Activated CD4-positive, CD25-positive, alpha-beta regulatory T cell treated with anti-CD3 and anti-CD28 coated beads, Interleukin-2, amount 50 U/mL, for 16 hours (primary cell): ENCODE data around the gene NPIPA3.
"Not testable (repeated sequence)": the region's sequence is repeated elsewhere in the genome, so short reads cannot be mapped to it uniquely, and the experiment has no call there.

Source experiments
- DNase-seq: peaks from one replicate; pipeline ENCODE4 v3.0.0-alpha.2; 2020; ENCODE audit warnings: low read depth, low spot score

NPIPA3 gene

GRCh38 chr16:14703156-14704011 is at the start of gene NPIPA3:
Gene NPIPA3 (plus strand): TSS chr16:14703411. CDS start chr16:14708944, 5,533 bp downstream.
- DNase-seq: not testable (repeated sequence)

- no peak for DNase-seq
These were observed 45.1 kb upstream of the NPIPA3 start for GRCh38 chr16:14658063-14658462.

- DNase-seq: no peak
These were observed 35.6 kb upstream of the NPIPA3 start for GRCh38 chr16:14667347-14668266.

DNA sequence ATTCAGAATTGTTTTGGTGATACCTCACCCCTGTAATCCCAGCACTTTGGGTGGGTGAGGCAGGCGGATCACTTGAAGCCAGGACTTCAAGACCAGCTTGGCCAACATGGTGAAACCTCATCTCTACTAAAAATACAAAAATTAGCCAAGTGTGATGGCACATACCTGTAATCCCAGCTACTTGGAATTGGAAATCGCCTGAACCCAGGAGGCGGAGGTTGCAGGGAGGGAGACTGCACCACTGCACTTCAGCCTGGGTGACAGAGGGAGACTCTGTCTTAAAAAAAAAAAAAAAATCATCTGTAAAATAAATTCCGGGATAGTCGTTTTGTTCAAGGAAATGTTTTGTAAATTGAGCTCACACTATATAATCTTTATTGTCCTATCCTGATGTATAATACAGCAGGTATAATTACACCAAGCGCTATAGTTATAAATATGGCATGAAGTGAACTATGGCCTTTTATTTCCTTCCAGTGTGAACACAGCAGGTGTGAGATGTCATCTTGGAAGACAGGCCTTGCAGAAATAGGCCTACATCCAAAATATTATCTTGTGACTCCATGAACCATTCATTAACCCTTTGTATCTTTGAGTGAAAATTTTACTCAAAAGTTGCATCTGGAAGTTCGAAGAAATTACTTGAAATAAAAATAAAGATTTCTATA is 34.5 kb upstream of the NPIPA3 start:
- DNase-seq: no peak

- DNase-seq: no peak
These were observed 33.4 kb upstream of the NPIPA3 start for GRCh38 chr16:14669776-14670175.

GRCh38 chr16:14672403-14672971 is 30.7 kb upstream of the NPIPA3 start:
- DNase-seq: no peak

DNA sequence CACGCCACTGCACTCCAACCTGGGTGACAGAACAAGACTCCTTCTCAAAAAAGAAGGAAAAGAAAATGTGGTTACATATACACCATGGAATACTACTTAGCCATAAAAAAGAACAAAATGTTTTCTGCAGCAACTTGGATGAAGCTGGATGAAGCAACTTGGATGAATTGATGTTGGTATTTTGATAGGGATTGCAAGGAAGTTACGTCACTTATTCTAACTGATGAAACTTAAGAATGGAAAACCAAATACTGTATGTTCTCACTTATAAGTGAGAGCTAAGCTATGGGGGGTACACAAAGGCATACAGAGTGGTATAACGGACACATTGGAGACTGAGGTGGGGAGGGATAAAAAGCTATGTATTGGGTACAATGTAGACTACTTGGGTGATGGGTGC is 26.6 kb upstream of the NPIPA3 start:
- no peak for DNase-seq

- no peak for DNase-seq
These were observed 25.6 kb upstream of the NPIPA3 start for GRCh38 chr16:14677627-14678026.

DNA sequence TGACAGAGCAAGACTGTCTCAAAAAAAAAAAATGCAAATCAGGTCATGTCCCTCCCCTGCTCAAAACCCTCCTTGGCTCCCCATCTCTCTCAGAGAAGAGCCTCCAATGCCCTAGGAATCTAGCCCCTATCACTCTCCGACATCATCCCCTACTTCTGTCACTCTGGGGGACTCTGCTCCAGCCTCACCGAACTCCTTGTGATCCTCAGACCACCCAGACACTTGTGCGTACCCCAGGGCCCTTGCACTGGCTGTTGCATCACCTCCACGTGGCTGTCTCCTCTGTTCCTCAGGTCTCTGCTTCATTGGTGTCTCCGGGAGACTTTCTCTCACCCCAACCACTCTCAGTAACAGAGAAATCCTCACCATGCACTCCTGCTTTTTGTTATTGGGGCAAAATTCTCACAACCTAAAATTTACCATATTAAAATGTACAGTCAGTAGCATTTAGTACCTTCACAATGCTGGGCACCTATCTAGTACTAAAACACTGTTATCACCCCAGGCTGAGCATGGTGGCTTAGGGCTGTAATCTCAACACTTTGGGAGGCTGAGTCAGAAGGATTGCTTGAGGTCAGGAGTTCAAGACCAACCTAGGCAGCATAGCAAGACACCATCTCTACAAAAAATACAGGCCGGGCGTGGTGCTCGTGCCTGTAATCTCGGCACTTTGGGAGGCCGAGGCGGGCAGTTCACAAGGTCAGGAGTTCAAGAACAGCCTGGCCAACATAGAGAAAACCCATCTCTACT is 24.3 kb upstream of the NPIPA3 start:
- no peak for DNase-seq

DNA sequence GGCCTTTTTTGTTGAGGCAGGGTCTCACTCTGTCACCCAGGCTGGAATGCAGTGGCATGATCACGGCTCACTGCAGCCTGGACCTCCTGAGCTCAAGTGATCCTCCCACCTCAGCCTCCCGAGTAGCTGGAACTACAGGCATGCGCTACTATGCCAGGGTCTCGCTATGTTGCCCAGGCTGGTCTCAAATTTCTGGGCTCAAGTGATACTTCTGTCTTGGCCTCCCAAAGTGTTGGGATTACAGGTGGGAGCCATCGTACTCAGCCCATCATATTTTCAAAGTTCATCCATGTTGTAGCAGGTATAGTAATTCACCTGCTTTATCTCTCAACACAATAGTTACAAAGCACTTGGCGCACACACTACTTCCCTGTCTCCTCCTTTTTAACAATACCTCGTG is 22.8 kb upstream of the NPIPA3 start:
- DNase-seq: not testable (repeated sequence)

GRCh38 chr16:14681115-14681514 is 22.1 kb upstream of the NPIPA3 start:
- DNase-seq: no peak

GRCh38 chr16:14682121-14682520 is 21.1 kb upstream of the NPIPA3 start:
- DNase-seq: no peak

GRCh38 chr16:14685870-14686793 is 17.1 kb upstream of the NPIPA3 start:
- DNase-seq: not testable (repeated sequence)

GRCh38 chr16:14694129-14694528 is 9.1 kb upstream of the NPIPA3 start, which contains the start of gene PLA2G10:
Gene PLA2G10 (minus strand): TSS chr16:14694308. CDS start chr16:14694229, 79 bp downstream.
- not testable (repeated sequence) for DNase-seq

DNA sequence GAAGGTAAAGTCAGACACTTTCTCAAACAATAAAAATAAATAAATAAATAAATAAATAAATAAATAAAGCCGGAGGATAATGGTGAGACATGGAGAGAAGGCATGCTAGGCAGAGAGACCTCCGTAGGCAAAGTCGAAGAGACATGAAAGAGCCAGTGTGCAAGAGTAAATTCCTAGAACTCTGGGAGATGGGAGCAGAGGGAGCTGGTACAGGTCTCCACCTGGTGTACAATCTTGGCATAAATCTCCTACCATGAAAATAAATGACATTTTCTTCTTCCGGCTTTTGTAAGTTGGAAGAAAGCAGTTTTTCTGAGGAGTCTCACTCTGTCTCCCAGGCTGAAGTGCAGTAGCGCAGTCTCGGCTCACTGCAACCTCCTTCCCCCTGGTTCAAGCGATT is 1.4 kb upstream of the NPIPA3 start:
- not testable (repeated sequence) for DNase-seq

DNA sequence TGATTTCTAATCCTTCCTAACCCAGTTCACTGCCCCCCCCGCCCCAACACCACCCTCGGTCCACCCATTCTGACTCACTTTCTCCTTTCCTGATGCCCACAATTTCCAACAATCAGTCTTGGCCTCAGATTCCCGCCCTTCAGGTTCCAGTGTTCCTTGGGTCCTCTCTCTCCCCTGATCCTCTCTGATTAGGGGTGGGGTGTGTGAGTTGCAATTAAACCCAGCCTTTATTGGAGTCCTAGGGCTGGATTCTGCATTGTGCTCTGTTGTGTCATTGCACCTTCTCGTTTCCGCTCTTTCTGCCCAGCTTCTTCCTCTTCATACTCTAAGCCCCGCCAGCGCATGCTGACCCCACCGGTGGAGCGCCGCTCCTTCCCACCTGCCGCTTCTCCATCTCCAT is 539 bp upstream of the NPIPA3 start:
- not testable (repeated sequence) for DNase-seq

DNA sequence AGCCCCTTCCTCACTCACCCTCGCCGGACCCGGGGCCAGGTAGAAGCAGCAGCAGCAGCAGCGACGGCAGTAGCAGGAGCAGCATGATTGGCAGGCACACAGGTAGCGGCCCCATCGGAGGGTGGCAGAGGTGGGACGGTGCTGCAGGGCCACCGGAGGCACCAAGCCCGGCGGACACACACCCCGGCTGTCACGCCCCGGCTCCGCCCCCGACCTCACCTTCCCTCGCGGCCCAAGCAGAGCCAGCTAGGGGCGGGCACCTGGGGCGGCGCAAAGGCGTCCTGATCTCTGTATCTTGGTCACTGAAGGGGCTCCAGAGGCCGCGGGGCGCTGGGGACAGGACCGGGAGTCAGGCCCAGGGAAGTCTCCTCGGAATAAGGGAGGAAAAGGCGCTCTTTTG is 30.0 kb downstream of the NPIPA3 start:
- not testable (repeated sequence) for DNase-seq

GRCh38 chr16:14740832-14741385 is 37.7 kb downstream of the NPIPA3 start:
- not testable (repeated sequence) for DNase-seq

DNA sequence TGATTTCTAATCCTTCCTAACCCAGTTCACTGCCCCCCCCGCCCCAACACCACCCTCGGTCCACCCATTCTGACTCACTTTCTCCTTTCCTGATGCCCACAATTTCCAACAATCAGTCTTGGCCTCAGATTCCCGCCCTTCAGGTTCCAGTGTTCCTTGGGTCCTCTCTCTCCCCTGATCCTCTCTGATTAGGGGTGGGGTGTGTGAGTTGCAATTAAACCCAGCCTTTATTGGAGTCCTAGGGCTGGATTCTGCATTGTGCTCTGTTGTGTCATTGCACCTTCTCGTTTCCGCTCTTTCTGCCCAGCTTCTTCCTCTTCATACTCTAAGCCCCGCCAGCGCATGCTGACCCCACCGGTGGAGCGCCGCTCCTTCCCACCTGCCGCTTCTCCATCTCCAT is 38.6 kb downstream of the NPIPA3 start:
- DNase-seq: not testable (repeated sequence)
